SH-SY5Y (cell line): ENCODE data around the gene STX10.

ENCODE experiments used
- GATA2 ChIP-seq: IDR thresholded peaks from 2 replicates; pipeline ENCODE4 v1.6.1; 2011; ENCODE audit warnings: mild to moderate bottlenecking, low read depth, low read length
- GATA3 ChIP-seq: IDR thresholded peaks from 2 replicates; pipeline ENCODE4 v1.6.1; 2011; ENCODE audit warnings: low read depth, mild to moderate bottlenecking, low read length, moderate library complexity

DNA sequence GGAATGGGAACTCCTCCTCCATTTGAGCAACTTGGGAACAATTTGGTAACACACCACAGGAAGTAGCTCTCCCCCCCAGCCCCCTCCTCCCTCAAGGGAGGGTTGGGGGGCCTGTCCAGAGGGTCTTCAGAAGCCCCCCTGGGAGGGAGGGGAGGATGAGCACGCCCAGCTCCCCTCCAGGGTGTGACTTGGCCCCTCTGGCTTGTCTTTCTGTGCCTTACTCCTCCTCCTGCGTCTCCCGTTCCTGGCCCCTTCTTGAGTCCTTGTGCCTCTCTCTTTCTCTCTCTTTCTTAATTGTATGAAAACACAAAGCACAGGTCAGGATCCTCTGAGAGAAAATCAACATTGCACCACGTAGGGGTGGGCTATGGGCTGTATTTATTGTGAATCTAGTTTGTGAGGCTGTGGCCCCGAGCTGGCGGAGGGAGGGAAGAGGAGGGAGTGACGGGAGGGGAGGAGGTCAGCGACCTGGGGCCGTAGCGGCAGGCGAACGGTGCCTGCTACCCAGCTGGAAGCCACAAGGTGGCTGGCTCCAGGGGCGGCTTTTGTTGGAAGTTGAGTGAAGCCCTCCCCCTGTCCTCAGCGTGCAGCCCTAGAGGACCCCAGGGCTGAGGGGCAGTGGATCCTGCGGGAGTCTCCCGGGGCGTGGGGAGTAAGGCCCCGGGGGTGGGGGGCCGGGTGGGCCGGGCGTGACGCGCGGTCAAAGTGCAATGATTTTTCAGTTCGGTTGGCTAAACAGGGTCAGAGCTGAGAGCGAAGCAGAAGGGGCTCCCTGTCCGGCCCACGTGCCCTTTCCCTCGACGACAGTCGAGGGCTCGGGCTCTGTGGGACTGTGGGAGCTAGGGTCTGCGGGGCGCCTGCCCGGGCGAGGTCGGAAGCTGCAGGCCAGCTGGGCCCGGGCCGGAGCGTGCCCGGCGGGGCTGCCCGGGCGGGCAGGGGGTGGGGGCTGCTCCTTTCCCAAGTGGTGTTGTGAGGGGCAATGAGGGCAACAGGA, 53.9 kb downstream of the STX10 start:
- TF ChIP-seq GATA3 (no peak), GATA2 (no peak)
